Vagina (tissue), 2 donors: ENCODE results near the gene MYNN. TPM values are rescaled to one million over a fixed set of nuclear protein-coding genes. Genes with fewer than 3 reads are reported as not detected.
"Not testable (repeated sequence)": the region's sequence is repeated elsewhere in the genome, so short reads cannot be mapped to it uniquely, and the experiment has no call there.

ENCODE experiments used
- DNase-seq, 2 donors: peaks; one replicate each; pipeline ENCODE4 v3.0.0-alpha.2; 2017; ENCODE audit errors: extremely low spot score in 2 of 2
- H3K27ac ChIP-seq: fragments of 200-600 bp; sonication (generic); one replicate; pipeline ENCODE4 v1.5.1; 2019
- H3K27me3 ChIP-seq: fragments of 200-600 bp; sonication (generic); one replicate; pipeline ENCODE4 v1.5.1; 2019
- H3K36me3 ChIP-seq, 2 donors: fragments of 200-600 bp; sonication (generic); one replicate each; pipeline ENCODE4 v1.5.1; 2017 to 2019
- H3K4me1 ChIP-seq: fragments of 200-600 bp; sonication (generic); one replicate; pipeline ENCODE4 v1.5.1; 2019
- H3K4me3 ChIP-seq, 2 donors: fragments of 200-600 bp; sonication (generic); 1 replicate in 1 of 2; 2 replicates in 1 of 2; pipeline ENCODE4 v1.5.1; 2016 to 2019
- H3K9me3 ChIP-seq: fragments of 200-600 bp; sonication (generic); one replicate; pipeline ENCODE4 v1.5.1; 2019
- CTCF ChIP-seq, 3 experiments: fragments of 450-650 bp in 2 of 3; fragments of 200-600 bp in 1 of 3; sonication (generic) in 1 of 3; IDR thresholded peaks; one replicate each; pipeline ENCODE4 v1.5.1; 2017 to 2019; ENCODE audit warnings: antibody characterized with exemption in 3 of 3, mild to moderate bottlenecking in 2 of 3, moderate library complexity in 2 of 3
- POLR2A ChIP-seq, 2 donors: fragments of 450-650 bp; IDR thresholded peaks; one replicate each; pipeline ENCODE4 v1.6.1; 2017; ENCODE audit warnings: antibody characterized with exemption in 2 of 2, mild to moderate bottlenecking in 2 of 2, moderate library complexity in 2 of 2
- POLR2AphosphoS5 ChIP-seq, 2 donors: sonication (generic); formaldehyde crosslinking; IDR thresholded peaks; one replicate each; pipeline ENCODE4 v1.9.0; 2017; ENCODE audit warnings: antibody characterized with exemption in 2 of 2, mild to moderate bottlenecking in 2 of 2, low read depth in 1 of 2; ENCODE audit not compliant: insufficient read depth in 1 of 2
- intact Hi-C: fragments of 100-400 bp; cut with DNase I; formaldehyde crosslinking; loops from one replicate; pipeline ENCODE4 v1.15.1; 2023
- total RNA-seq: library from RNA; depleted of rRNA; stranded (reverse); fragments of >200 nt; gene quantifications from one replicate; pipeline ENCODE4 v1.2.3, GENCODE V29; 2016

Gene MYNN
- 16.7 TPM for total RNA-seq

GRCh38 chr3:169772897-169773816 is at the start of gene MYNN:
Gene MYNN, plus strand, starts transcription at chr3:169773396. Its CDS starts 900 bp downstream, at chr3:169774296.
- Histone ChIP-seq H3K9me3 (no peaks in the 10 kb centered on the region), H3K27ac (peak within 1 kb of the TSS; percentile 100), H3K36me3 (peaks cover 0 to 11% of the 10 kb centered on the region in 2 donors), H3K27me3 (no peaks in the 10 kb centered on the region), H3K4me1 (peaks cover 25% of the 10 kb centered on the region), H3K4me3 (peak within 1 kb of the TSS; percentile 78 to 91)
- intact Hi-C loops, result no loop called here
- TF ChIP-seq POLR2A (IDR thresholded peaks at IDR 0.05), result peak; percentile 84 to 99
- peak; percentile 93 to 100 for TF ChIP-seq POLR2AphosphoS5 (IDR thresholded peaks at IDR 0.05; ENCODE audit: insufficient read depth in 1 of 2, low read depth in 1 of 2)
- no peak for TF ChIP-seq CTCF (IDR thresholded peaks at IDR 0.05)
- DNase-seq, result peak in 1 of 2 donors; percentile 96

GRCh38 chr3:169731857-169732256 is 41.3 kb upstream of the MYNN start:
- H3K27me3 ChIP-seq, H3K9me3 ChIP-seq, intact Hi-C loops, H3K36me3 ChIP-seq, H3K27ac ChIP-seq, DNase-seq, H3K4me3 ChIP-seq, H3K4me1 ChIP-seq: not testable (repeated sequence)

- DNase-seq, result no peak
- TF ChIP-seq POLR2AphosphoS5 (IDR thresholded peaks at IDR 0.05; ENCODE audit: insufficient read depth in 1 of 2, low read depth in 1 of 2), result no peak
- no peak for TF ChIP-seq CTCF (IDR thresholded peaks at IDR 0.05)
- TF ChIP-seq POLR2A (IDR thresholded peaks at IDR 0.05), result no peak
- Histone ChIP-seq H3K4me1 (no peaks in the 10 kb centered on the region), H3K4me3 (no peak overlapping the region), H3K27me3 (no peaks in the 10 kb centered on the region), H3K27ac (no peak overlapping the region), H3K36me3 (no peaks in the 10 kb centered on the region), H3K9me3 (peaks cover 3% of the 10 kb centered on the region)
- intact Hi-C loops, result no loop called here
Measured at GRCh38 chr3:169739067-169739466, 34.1 kb upstream of the MYNN start.

GRCh38 chr3:169744366-169745054 is 28.7 kb upstream of the MYNN start:
- peak in 1 of 3 experiments; percentile 8 for TF ChIP-seq CTCF (IDR thresholded peaks at IDR 0.05)
- TF ChIP-seq POLR2A (IDR thresholded peaks at IDR 0.05), result no peak
- H3K4me3 ChIP-seq, result no peak overlapping the region
- intact Hi-C loops, result no loop called here

GRCh38 chr3:169746924-169747323 is 26.3 kb upstream of the MYNN start:
- H3K27me3 ChIP-seq, result no peaks in the 10 kb centered on the region
- no peaks in the 10 kb centered on the region for H3K4me1 ChIP-seq
- no peak overlapping the region for H3K4me3 ChIP-seq
- no peaks in the 10 kb centered on the region for H3K36me3 ChIP-seq
- no peak for DNase-seq
- H3K27ac ChIP-seq, result no peak overlapping the region
- TF ChIP-seq POLR2AphosphoS5 (IDR thresholded peaks at IDR 0.05; ENCODE audit: insufficient read depth in 1 of 2, low read depth in 1 of 2), result no peak
- no peak for TF ChIP-seq POLR2A (IDR thresholded peaks at IDR 0.05)
- TF ChIP-seq CTCF (IDR thresholded peaks at IDR 0.05), result no peak
- intact Hi-C loops, result no loop called here
- no peaks in the 10 kb centered on the region for H3K9me3 ChIP-seq

More at GRCh38 chr3:169744366-169745054, 28.7 kb upstream of the MYNN start:
- DNase-seq, result no peak
- no peak overlapping the region for H3K27ac ChIP-seq
- no peaks in the 10 kb centered on the region for H3K36me3 ChIP-seq
- H3K9me3 ChIP-seq, result no peaks in the 10 kb centered on the region
- no peaks in the 10 kb centered on the region for H3K4me1 ChIP-seq
- no peaks in the 10 kb centered on the region for H3K27me3 ChIP-seq
